Hepatic stellate cell (primary cell): Measurements from ENCODE around the gene PTPRG.

Experiments
- DNase-seq: peaks from one replicate; pipeline ENCODE4 v3.0.0; 2011; ENCODE audit warnings: low spot score

Gene PTPRG

DNA sequence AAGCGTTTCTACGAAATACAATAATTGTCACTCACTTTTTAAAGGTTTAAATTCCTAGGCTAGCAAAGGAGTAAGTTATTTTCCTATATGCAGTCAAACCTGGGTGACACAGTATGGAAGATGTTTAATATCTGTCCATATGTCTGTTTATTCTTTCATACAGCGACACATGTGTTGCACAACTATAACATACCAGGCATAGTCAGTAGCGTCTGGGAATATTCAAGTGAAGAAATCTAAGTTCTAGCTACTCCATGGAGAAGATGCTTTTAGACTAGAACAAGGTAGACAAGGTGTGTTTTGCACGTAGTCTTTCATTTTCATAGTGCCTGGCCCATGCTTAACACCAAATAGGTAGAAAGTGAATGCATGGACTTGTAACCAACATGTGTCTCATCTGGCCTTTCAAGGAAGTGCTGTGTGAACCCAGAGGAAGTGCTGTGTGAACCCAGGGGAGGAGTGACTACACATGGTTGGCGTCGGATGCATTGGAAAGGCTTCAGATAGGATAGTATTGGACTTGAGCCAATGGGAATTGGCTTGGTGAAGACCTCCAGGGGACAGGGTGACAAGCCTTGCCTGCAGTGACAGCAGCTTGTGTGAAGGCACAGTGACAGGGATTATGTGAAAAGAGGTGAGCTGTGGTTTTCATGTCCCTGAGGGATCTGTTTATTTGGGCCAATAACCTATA is 267.0 kb downstream of the PTPRG start:
- no peak for DNase-seq

DNA sequence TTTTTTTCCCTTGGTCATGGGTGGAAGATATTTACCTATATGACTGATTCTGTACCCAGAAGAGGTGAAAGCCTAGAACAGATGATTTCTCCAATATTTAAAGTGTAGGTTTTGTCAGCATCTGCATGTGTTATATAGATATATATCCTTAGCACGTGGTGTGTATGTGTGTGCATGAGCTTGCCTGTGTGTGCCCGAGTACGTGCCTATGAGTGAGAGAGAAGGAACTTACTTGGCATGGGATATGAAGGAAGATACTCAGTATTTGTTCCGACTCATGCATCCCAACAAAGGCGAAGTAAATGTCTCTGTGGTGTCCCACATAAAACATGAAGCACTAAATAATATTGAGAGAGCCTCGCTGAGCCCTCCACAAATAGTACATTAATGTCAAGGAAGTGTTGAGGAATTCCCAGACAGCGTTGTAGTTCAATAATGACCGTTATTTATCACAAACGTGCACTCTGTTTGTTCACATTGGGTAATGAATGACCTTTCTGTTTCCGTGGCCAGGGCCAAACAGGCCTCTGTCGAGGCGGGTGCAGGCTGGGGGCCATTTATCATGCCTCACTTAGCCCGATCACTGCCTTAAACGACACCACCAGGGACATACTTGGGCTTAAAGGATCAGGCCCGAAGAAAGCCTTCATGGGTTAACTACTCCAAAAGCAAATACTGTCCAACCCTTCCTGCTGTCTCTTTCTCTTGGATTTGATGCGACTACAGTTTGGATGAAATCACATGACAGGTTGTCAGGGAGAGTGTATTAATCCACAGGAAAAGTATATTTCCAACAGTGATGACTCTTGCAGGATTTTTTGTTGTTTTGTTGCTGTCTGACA is 267.7 kb downstream of the PTPRG start:
- no peak for DNase-seq

DNA sequence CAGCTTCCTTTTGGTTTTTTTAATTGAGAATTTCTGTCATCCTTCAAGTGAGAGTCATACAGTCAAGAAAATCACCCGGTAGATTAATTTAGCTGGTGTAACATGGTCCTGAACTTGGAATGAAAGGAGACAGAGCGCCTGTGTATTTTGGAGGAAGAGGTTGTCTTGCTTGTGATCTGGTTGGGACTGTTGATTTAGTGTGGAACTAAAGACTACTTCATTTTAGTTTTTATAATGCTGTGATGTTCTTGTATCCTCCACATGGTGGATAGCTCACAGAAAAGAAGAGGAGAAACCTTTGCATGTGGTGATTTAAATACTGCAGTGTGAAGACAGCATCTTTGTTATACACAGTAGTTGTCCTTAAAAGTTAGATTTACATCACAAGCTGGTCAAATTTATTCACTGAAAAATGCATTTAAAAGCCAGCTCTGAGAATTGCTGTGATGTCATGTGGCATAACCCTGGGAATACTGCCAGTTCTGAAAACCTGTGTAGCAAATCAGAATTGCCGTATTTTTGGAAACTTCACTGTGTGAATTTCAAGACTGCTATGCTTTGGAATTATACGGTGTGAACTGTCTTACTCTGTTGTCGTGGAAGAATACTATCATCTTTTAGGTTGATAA is 268.5 kb downstream of the PTPRG start:
- no peak for DNase-seq

DNA sequence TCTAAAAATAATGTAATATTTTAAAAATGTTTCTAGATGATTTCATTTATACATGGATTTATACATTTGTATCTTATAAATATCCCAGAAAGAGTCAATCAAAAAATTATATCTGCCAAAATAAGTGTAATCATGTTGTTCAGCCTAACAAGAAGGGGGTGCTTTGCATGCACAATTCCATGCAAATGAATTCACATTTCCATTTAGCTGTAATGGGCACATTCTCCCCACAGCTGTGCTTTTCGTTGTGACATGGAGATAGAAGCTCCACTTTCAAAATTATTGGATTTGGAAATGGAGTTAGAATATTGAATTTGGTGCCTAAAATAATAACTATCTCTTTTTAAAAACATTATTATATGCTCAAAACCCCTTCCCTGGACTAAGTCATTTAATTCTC is 270.6 kb downstream of the PTPRG start:
- no peak for DNase-seq

DNA sequence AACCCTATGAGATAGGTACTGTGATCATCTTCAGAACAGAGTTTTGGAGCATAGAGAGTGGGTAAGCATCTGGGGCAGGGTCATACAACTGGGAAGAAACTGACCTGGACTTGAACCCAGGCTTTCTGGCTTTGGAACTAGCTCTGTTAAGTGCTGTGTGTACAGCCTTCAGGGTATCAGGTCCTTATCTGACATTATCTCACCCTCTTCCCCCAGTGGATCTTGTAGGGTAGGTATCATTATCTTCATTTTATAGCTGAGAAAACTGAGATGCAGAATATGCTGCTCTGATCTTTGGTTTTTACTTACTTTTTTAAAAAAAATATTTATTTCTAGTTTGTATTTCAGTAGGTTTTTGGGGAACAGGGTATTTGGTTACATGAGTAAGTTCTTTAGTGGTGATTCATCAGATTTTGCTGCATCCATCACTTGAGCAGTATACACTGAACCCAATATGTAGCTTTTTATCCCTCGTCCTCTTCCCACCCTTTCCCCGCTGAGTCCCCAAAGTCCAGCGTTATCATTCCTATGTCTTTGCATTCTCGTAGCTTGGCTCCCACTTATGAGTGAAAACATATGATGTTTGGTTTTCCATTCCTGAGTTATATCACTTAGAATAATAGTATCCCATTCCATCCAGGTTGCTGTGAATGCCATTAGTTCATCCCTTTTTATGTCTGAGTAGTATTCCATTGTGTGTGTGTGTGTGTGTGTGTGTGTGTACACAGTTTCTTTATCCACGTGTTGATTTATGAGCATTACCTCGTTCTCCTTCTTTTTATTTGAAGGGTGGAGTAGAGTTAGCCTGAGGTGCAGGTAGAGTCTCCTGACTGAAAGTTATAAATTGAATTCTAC is 271.2 kb downstream of the PTPRG start:
- no peak for DNase-seq

DNA sequence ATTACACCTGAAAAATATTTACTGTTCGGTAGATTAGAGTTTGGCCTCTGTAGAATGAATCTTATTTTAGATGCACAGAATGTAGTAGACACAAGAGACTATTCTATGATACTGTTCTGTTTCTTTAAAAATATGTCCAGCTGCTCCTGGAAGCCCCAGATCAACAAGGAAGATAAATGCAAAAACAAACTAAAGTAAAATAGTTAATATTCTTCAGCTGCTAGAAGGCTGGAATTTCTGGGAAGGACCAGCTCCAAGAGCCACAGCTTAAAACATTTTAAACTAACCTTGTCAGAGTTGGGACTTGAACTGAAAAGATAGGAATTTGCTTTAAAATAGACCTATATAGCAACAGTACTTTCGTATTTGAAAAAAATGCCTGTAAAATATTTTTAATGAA is 277.9 kb downstream of the PTPRG start:
- DNase-seq: no peak

DNA sequence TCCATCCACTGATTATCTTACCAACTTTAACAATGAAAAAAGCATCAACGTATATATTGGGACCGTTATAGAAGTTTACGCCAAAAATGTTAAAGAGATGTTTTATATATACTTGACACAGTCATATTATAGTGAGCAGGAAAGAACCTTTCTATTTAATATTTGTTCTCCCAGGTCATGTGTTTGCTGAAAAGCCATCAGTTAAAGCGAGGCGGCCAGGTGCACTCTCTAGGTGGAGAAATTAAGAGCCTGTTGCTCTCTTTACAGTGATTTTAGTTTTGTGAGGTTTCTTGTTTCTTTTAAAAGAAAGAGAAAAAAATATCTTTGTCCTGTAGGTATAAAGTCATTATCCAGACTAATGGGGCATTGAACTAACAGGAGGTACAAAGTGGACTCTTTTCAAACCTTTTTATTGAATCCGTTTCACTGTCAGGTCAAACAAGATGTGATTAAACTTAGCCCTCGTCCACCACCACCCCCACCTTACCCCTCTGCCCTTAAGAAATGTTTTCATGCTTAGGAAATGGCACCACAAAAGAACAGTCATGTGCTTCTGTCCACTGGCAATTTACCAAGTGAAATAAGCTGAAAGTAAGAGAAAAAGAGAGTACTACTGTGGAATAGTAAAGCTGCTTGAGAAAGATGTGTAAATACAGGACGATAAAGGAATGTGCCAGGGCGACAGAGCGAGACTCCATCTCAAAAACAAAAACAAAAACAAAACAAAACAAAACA is 279.9 kb downstream of the PTPRG start:
- no peak for DNase-seq

DNA sequence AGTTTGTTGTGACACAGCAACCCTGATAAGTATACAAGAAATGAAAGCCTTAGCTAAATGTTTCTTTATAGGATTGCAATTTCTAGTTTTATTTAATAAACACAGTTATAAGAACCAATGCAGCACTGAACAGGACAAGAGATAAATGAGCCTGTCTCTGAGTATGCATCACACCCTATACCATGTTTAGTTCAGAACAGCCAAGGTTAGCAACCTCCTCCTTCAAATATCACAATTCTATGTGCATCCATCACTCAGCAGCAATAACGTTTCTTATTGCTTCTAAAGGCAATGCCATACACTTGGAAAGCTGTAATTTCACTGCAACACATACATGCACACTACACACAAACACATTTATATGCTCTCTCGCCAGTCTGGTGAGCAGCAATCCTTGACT is 280.6 kb downstream of the PTPRG start:
- DNase-seq: no peak

DNA sequence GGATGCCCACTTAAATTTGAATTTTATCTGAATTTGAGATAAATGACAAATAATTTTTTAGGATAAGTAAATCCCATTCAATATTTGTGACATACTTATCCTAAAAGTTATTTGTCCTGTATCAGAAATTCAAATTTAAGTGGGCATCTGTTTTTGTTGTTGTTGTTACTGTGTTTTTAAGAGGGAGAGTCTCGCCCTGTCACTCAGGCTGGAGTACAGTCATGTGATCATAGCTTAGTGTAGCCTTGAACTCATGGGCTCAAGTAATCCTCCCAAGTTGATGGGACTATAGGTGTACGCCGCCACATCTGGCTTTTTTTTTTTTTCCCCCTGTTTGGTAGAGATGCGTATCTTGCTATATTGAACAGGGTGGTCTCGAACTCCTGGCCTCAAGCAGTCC is 283.0 kb downstream of the PTPRG start:
- no peak for DNase-seq

DNA sequence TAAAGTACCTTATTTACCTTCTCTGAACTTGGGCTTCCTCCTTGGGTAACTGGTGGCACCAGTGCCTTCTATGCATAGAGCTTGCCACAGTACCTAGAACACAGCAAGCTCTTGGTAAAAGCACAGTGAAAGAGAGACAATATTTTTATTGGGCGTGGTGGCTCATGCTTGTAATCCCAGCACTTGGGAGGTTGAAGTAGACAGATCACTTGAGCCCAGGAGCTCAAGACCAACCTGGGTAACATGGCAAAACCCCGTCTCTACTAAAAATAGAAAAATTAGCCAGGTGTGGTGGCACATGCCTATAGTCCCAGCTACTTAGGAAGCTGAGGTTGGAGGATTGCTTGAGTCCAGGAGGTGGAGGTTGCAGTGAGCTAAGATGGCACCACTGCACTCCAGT is 285.1 kb downstream of the PTPRG start:
- DNase-seq: no peak

DNA sequence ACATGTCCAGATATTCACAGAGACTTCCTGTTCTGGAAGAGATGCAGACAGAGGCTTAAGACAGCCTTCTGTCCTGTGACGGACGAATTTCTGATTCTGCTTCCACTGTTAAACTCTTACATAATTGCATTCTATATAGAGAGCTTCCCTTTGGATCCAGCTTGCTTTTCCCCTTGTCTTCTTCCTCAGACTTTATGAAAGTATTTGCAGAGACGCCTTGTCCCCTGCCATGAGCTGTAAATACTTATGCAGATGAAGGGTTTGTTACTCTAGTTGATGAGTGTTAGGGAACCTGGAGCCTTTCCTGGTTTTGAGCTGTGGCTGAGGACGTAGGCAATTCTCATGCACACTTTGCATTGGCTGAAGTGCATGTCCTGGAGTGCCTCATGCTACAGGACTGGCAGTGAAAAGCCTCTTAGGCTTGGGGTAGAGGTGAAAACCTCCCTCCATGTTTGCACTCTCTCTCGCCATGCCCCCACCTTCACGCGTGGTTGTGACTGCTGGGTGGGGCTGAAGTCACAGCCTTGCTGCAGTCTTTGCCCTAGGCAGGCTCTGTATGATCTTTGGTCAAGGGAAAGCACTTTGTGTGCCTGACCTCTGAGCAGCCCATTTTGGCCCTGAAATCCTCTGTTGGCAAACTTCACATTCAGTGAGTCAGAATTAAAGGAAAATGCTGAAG is 286.6 kb downstream of the PTPRG start:
- DNase-seq: no peak

DNA sequence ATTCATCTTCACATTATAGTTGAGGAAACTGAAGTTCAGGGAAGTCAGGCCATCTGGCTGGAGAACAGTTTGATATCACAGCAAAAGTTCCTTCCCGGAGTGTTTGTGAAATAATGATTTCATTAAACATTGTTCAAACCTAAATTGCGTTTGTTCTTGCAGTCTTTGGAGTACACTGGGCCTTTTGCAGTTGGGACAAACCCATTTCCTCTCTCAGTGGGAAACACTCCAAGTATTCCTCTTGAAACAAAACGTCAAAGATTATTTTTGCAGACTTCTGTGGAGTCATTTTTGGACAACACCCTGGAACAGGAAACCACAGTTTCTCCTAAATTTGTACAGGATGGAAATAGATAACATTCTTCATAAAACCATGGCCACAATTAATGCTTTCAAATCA is 287.5 kb downstream of the PTPRG start:
- no peak for DNase-seq

DNA sequence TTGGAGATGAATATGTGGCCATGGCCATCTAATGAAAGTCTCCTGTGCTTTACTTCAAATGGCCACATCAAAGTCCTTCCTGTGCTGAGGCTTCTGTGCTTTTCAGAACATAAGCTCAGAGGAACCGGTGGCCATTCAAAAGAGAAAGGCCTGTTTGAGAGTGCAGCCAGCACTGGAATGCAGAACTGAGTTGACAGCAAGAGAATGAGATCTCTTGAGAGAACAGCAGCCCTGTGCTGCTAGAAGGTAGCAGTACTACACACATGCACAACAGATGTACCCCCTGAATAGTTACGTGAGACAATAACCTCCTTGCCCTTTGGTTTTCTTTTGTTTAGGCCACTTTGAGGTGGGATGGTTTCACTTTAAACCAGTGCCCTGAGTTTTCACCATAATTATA is 292.5 kb downstream of the PTPRG start:
- DNase-seq: no peak

DNA sequence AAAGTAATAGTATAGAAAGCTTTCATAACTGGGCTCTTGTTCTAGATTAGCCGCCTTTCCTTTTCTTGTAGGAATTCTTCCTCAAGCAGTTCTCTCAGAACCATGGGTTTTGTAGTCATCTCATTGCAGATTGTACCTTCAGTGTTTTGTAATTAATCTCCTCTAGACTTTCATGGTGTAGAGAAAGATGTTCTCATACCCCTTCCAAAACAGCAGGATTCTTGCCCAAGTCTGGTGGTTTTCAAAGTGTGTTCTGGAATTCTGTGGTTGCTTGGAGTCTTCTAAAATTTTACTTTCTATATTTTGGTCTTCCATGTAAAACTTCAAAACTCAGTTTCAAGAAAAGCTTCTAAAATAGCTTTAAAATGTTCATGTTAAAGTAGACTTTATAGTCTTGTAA is 293.8 kb downstream of the PTPRG start:
- no peak for DNase-seq

DNA sequence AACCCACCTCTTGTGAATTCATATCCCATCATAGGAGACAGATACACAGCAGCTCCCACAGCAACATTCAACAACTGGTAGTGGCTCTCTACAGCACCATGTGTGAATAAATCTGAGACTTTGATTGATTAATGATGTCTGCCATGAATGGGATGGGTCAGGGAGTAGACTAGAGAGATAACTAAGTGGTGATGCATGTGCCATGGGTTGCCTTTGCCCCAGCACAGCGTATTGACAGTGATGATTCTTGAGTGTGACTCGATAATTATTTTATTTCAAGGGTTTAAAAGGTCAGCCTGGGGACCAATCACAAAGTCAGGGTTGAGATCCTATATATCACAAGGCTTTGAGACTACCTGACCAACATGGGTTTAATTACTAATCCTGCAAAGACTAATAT is 295.9 kb downstream of the PTPRG start:
- no peak for DNase-seq

DNA sequence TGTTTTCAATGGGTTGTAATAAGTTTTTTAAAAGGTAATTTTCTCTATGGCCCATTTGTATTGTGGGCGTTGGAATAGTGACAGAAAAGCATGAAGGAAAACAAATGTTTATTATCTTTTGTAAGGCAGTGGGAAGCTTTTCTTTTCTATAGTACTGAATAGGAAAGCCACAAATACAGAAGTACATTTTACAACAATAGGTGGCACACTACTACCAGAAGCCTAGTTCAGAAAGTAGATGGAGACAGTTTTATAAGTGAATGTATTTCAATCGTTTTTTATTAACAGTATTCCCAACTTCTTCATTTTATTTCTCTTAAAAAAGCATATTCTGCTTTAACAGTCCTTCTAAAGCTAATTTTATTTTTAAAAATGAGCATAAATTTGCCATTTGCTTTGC is 296.7 kb downstream of the PTPRG start:
- DNase-seq: no peak

DNA sequence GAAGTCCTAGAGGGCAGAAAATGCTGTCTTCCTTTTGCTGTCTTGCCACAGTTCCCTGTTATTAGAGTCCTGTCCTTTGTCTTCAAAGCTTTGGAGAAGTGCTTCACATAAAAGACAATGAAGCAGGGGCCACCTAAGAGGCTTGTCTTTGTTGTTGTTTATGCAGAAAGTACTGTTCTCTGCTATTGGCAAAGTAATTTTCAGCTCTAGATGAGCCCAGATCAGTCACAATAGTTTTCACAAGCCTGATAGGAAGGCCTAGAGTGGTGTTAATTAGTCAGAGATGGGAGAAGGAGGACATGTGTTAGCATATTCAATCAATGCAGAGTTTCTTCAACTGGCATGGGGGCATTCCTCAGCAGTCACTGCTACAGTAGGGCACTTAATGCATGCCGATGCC is 300.0 kb downstream of the PTPRG start:
- no peak for DNase-seq

DNA sequence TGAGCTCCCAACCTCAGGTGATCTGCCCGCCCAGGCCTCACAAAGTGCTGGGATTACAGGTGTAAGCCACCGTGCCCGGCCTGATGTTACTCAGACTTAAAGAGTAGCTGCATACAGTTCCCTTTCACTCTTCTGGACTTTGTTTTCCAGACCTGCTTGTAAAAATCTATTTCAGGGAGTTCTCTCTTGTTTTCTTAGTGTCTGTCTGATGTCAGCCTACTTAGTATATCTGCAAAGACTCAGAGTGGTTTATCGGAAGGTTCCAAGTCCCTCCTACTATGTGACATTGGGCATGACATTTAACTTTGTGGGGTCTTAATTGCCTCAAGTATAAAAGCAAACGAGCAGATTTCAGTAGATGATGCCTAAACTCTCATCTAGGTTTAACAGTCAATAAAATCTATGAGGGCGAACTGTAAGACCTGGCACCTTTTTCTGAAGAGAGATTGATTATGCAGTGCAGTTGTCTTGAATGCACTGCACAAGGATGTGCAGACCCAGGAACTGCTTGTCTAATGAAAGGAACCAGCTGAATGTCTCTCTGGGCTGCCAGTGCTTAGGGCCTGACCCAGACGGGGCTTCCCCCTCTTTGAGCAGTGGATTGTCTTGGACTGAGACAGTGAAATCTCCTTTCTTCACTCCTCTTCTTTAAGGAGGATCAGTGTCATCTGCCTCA is 301.4 kb downstream of the PTPRG start:
- no peak for DNase-seq

DNA sequence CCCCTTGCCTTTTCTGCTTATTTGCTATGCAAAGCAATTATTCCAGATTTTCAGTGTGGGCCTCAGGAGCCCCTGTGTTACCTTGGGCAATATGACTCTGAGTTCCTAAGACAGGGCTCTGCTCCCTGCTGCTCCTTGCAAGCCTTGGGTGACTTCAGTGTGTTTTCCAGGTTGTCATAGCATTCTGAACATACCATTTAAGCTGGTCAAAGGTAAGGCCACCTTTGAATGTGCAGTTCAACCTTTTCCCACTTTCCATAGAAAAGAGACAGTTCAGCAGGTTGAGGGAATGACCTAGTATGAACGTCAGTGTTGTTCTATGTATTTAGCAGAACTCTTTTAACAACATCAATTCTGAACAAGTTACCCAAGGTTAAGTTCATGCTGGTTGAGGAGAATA is 302.2 kb downstream of the PTPRG start:
- DNase-seq: no peak

DNA sequence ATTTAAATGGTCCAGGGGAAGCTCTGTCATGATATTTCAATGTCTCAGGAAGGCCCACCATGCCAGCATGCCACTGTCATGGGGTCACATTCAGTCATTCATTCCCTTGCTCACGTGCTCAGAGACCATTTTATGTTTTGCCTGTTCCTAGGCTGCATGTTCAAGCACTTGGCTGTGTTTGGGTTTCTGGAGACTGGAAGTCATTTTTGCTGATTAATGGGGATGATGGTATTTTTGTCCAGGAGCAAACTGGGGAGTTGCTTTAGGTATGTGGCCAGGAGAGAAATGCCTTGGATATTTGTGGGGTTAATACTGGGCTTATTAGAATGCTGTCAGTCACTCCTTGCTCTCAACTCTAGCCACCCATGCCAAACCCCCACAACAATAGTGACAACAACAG is 303.5 kb downstream of the PTPRG start:
- DNase-seq: no peak
